Esophagus muscularis mucosa (tissue), 3 donors: ENCODE measurements around the gene PRR27.

ENCODE experiments used
- POLR2AphosphoS5 ChIP-seq, 2 donors: sonication (generic); formaldehyde crosslinking; IDR thresholded peaks; one replicate each; pipeline ENCODE4 v1.6.1; 2017; ENCODE audit warnings: antibody characterized with exemption in 2 of 2
- TF ChIP-seq, protein P1 (sequence below), 3 experiments: fragments of 200-600 bp in 2 of 3; fragments of 450-650 bp in 1 of 3; sonication (generic) in 2 of 3; IDR thresholded peaks; one replicate each; pipeline ENCODE4 v1.5.1; 2017 to 2019; ENCODE audit warnings: antibody characterized with exemption in 3 of 3, mild to moderate bottlenecking in 2 of 3, moderate library complexity in 1 of 3

- TF ChIP-seq, protein P1, sequence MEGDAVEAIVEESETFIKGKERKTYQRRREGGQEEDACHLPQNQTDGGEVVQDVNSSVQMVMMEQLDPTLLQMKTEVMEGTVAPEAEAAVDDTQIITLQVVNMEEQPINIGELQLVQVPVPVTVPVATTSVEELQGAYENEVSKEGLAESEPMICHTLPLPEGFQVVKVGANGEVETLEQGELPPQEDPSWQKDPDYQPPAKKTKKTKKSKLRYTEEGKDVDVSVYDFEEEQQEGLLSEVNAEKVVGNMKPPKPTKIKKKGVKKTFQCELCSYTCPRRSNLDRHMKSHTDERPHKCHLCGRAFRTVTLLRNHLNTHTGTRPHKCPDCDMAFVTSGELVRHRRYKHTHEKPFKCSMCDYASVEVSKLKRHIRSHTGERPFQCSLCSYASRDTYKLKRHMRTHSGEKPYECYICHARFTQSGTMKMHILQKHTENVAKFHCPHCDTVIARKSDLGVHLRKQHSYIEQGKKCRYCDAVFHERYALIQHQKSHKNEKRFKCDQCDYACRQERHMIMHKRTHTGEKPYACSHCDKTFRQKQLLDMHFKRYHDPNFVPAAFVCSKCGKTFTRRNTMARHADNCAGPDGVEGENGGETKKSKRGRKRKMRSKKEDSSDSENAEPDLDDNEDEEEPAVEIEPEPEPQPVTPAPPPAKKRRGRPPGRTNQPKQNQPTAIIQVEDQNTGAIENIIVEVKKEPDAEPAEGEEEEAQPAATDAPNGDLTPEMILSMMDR (IDR thresholded peaks at IDR 0.05), result no peak
- no peak for TF ChIP-seq POLR2AphosphoS5 (IDR thresholded peaks at IDR 0.05)
Observed at GRCh38 chr4:70181864-70182263, 27.8 kb downstream of the PRR27 start.
